Mucosa of descending colon (tissue), 3 donors: ENCODE results near the gene PILRA. TPM values are rescaled to one million over a fixed set of nuclear protein-coding genes. Genes with fewer than 3 reads are reported as not detected.
"Not testable (repeated sequence)": the region's sequence is repeated elsewhere in the genome, so short reads cannot be mapped to it uniquely, and the experiment has no call there.

ENCODE experiments used
- ATAC-seq: fragments of 200-7000 bp; cut with Tn5 transposase; one replicate; pipeline ENCODE4 v1.9.1; 2020; ENCODE audit warnings: mild to moderate bottlenecking, moderate library complexity
- DNase-seq, 3 donors: peaks; one replicate each; pipeline ENCODE4 v3.0.0-alpha.2; 2020
- H3K36me3 ChIP-seq: fragments of 200-600 bp; one replicate; pipeline ENCODE4 v1.8.0; 2021; ENCODE audit warnings: low read depth, mild to moderate bottlenecking
- H3K4me1 ChIP-seq: fragments of 200-600 bp; one replicate; pipeline ENCODE4 v1.8.0; 2021; ENCODE audit warnings: low read depth, mild to moderate bottlenecking
- H3K4me3 ChIP-seq: fragments of 200-600 bp; one replicate; pipeline ENCODE4 v1.8.0; 2021; ENCODE audit warnings: mild to moderate bottlenecking
- H3K9me3 ChIP-seq: fragments of 200-600 bp; one replicate; pipeline ENCODE4 v1.8.0; 2021; ENCODE audit warnings: mild to moderate bottlenecking
- CTCF ChIP-seq: fragments of 200-600 bp; IDR thresholded peaks from one replicate; pipeline ENCODE4 v1.8.0; 2022; ENCODE audit warnings: antibody characterized with exemption, mild to moderate bottlenecking
- intact Hi-C, 2 donors: fragments of 100-400 bp; cut with DNase I in 1 of 2; cut with micrococcal nuclease in 1 of 2; formaldehyde crosslinking; loops; one replicate each; pipeline versions ENCODE4 v1.11.0 to v1.11.1; 2022; cut with DNase I, micrococcal nuclease
- total RNA-seq, 3 donors: library from RNA; stranded (reverse); fragmentation: NEBNext Ultra II Directional in 2 of 3; extraction: Animal tissue kit (Norgen Biotek cat#: 25700) in 2 of 3; gene quantifications; one replicate each; pipeline versions ENCODE4 v1.2.1 to v1.2.4, GENCODE V29; 2021 to 2023
- donor health status: DM: no; HTN: no; CAD: no; lungs with moderate emphysema.
- donor health status: DM: no; HTN: no; CAD: no.
- donor health status: DM: no; HTN: yes; CAD: no.

PILRA gene
- total RNA-seq, 3 donors from 2014 or later, result 4.2 to 15.9 (median 7.8) TPM

- Histone ChIP-seq H3K4me3 (no peak overlapping the region), H3K36me3 (no peaks in the 10 kb centered on the region), H3K9me3 (no peaks in the 10 kb centered on the region), H3K4me1 (no peaks in the 10 kb centered on the region)
- no peak for DNase-seq
- intact Hi-C loops, result no loop called here
- no peak for TF ChIP-seq CTCF
- ATAC-seq, result no peak
Observed at GRCh38 chr7:100441641-100442535, 68.6 kb downstream of the PILRA start.

GRCh38 chr7:100443096-100443840 is 70.0 kb downstream of the PILRA start:
- Histone ChIP-seq H3K4me1 (no peaks in the 10 kb centered on the region), H3K36me3 (no peaks in the 10 kb centered on the region), H3K9me3 (no peaks in the 10 kb centered on the region), H3K4me3 (no peak overlapping the region)
- no peak for DNase-seq
- TF ChIP-seq CTCF, result no peak
- intact Hi-C loops, result no loop called here
- no peak for ATAC-seq

GRCh38 chr7:100444311-100445278 is 71.3 kb downstream of the PILRA start:
- Histone ChIP-seq H3K4me3 (no peak overlapping the region), H3K4me1 (no peaks in the 10 kb centered on the region), H3K9me3 (no peaks in the 10 kb centered on the region), H3K36me3 (no peaks in the 10 kb centered on the region)
- intact Hi-C loops, result no loop called here
- peak; percentile 84 for ATAC-seq
- DNase-seq, result peak in 1 of 3 donors; percentile 49
- TF ChIP-seq CTCF, result no peak

- DNase-seq, result peak in 1 of 3 donors; percentile 2
- TF ChIP-seq CTCF, result no peak
- no peak overlapping the region for H3K4me3 ChIP-seq
- no peaks in the 10 kb centered on the region for H3K9me3 ChIP-seq
- intact Hi-C loops, result no loop called here
- H3K4me1 ChIP-seq, result no peaks in the 10 kb centered on the region
- ATAC-seq, result no peak
- H3K36me3 ChIP-seq, result no peaks in the 10 kb centered on the region
Observed at GRCh38 chr7:100446040-100446439, 72.8 kb downstream of the PILRA start.

- DNase-seq, result peak in 1 of 3 donors; percentile 4
- H3K4me3 ChIP-seq, H3K4me1 ChIP-seq, H3K9me3 ChIP-seq, H3K36me3 ChIP-seq, intact Hi-C loops, ATAC-seq: not testable (repeated sequence)
Observed at GRCh38 chr7:100447363-100447762, 74.1 kb downstream of the PILRA start.
